LNCaP clone FGC (cell line): ENCODE measurements around the gene GLI2.

ENCODE experiments used
- DNase-seq: peaks from one replicate; pipeline ENCODE4 v3.0.0-alpha.2; 2011; ENCODE audit warnings: low read depth
- H3K4me3 ChIP-seq: 2 replicates; pipeline ENCODE4 v1.5.1; 2011; ENCODE audit warnings: mild to moderate bottlenecking, low read depth, low read length, control low read depth
- TF ChIP-seq, protein P1 (sequence below): IDR thresholded peaks from 2 replicates; pipeline ENCODE4 v1.5.1; 2012; ENCODE audit warnings: mild to moderate bottlenecking; ENCODE audit not compliant: control insufficient read depth, insufficient read depth; ENCODE audit errors: extremely low read depth

GLI2 gene

DNA sequence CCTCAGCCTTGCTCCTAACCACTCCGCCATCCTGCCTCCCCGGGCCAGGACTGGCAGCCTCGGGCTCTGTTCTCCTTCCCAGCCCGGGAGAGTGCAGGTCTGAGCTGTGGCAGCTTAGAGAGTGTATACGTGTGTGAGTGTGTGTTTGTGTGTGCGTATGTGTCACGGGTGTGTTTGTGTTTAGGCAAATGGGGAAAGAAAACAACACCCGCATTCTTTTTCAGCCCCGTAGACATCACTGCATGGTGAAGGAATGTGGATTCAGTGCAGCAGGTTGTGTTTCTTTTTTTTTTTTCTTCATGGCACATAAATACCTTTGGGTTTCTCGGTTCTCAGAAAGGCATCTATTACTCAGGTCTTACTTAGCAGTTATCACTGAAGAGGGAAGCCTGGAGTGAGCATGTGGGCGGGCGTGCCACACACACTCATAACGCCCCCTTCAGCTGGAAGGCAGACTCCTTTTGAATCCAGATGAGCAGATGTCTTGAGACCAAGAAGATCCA lies 44.2 kb downstream of the GLI2 start:
- H3K4me3 ChIP-seq, result no peak overlapping the region
- TF ChIP-seq, protein P1, sequence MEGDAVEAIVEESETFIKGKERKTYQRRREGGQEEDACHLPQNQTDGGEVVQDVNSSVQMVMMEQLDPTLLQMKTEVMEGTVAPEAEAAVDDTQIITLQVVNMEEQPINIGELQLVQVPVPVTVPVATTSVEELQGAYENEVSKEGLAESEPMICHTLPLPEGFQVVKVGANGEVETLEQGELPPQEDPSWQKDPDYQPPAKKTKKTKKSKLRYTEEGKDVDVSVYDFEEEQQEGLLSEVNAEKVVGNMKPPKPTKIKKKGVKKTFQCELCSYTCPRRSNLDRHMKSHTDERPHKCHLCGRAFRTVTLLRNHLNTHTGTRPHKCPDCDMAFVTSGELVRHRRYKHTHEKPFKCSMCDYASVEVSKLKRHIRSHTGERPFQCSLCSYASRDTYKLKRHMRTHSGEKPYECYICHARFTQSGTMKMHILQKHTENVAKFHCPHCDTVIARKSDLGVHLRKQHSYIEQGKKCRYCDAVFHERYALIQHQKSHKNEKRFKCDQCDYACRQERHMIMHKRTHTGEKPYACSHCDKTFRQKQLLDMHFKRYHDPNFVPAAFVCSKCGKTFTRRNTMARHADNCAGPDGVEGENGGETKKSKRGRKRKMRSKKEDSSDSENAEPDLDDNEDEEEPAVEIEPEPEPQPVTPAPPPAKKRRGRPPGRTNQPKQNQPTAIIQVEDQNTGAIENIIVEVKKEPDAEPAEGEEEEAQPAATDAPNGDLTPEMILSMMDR, result no peak
- no peak for DNase-seq

- TF ChIP-seq, protein P1, result no peak
- DNase-seq, result peak; percentile 63
- H3K4me3 ChIP-seq, result no peak overlapping the region
Observed at GRCh38 chr2:120780402-120780801, 44.7 kb downstream of the GLI2 start.

- no peak overlapping the region for H3K4me3 ChIP-seq
- TF ChIP-seq, protein P1, result no peak
- DNase-seq, result no peak
Observed at GRCh38 chr2:120783371-120783791, 47.7 kb downstream of the GLI2 start.

- no peak overlapping the region for H3K4me3 ChIP-seq
- no peak for DNase-seq
- TF ChIP-seq, protein P1, result no peak
Observed at GRCh38 chr2:120783969-120784372, 48.3 kb downstream of the GLI2 start.
